Tibial nerve (tissue), 4 donors: ENCODE data around the gene SMTNL1. TPM values are rescaled to one million over a fixed set of nuclear protein-coding genes. Genes with fewer than 3 reads are reported as not detected.

Source experiments
- DNase-seq, 2 donors: peaks; one replicate each; pipeline ENCODE4 v3.0.0-alpha.2; 2019; ENCODE audit warnings: low spot score in 2 of 2
- H3K27ac ChIP-seq, 4 donors: fragments of 200-600 bp; sonication (generic) in 3 of 4; one replicate each; pipeline ENCODE4 v1.5.1; 2017 to 2019; ENCODE audit warnings: mild to moderate bottlenecking in 1 of 4
- H3K27me3 ChIP-seq, 2 donors: fragments of 200-600 bp; sonication (generic) in 1 of 2; one replicate each; pipeline versions ENCODE4 v1.5.1 to v1.6.0; 2017 to 2019
- H3K36me3 ChIP-seq, 3 donors: fragments of 200-600 bp; sonication (generic); one replicate each; pipeline ENCODE4 v1.5.1; 2018 to 2019
- H3K4me1 ChIP-seq, 4 donors: fragments of 200-600 bp; sonication (generic) in 3 of 4; one replicate each; pipeline ENCODE4 v1.5.1; 2017 to 2019
- H3K4me3 ChIP-seq, 4 donors: fragments of 200-600 bp; sonication (generic) in 3 of 4; one replicate each; pipeline ENCODE4 v1.5.1; 2017 to 2019; ENCODE audit warnings: mild to moderate bottlenecking in 1 of 4, moderate library complexity in 1 of 4
- H3K9me3 ChIP-seq, 4 donors: fragments of 200-600 bp; sonication (generic) in 3 of 4; one replicate each; pipeline ENCODE4 v1.5.1; 2017 to 2019
- EP300 ChIP-seq, 2 donors: sonication (generic); formaldehyde crosslinking; IDR thresholded peaks; one replicate each; pipeline ENCODE4 v1.6.1; 2017; ENCODE audit warnings: antibody characterized with exemption in 2 of 2, mild to moderate bottlenecking in 1 of 2
- POLR2A ChIP-seq, 2 donors: fragments of 450-650 bp; IDR thresholded peaks; one replicate each; pipeline ENCODE4 v1.6.1; 2017; ENCODE audit warnings: antibody characterized with exemption in 2 of 2, mild to moderate bottlenecking in 2 of 2, moderate library complexity in 2 of 2
- WGBS, 2 donors: methylation state at CpG; one replicate each; pipeline ENCODE4 v1.1.5; 2018; 5-methylcytosine and 5-hydroxymethylcytosine counted together
- total RNA-seq, 4 donors: library from RNA; depleted of rRNA; stranded (reverse); fragments of >200 nt; gene quantifications; one replicate each; pipeline ENCODE4 v1.1.0, GENCODE V29; 2016
- TF ChIP-seq, protein P1 (sequence below), 5 experiments: fragments of 200-600 bp in 3 of 5; fragments of 450-650 bp in 2 of 5; sonication (generic) in 3 of 5; IDR thresholded peaks; one replicate each; pipeline ENCODE4 v1.5.1; 2016 to 2019; ENCODE audit warnings: antibody characterized with exemption in 5 of 5, mild to moderate bottlenecking in 3 of 5, moderate library complexity in 2 of 5

Gene SMTNL1
- total RNA-seq, 4 donors from 2014 or later = not detected

DNA sequence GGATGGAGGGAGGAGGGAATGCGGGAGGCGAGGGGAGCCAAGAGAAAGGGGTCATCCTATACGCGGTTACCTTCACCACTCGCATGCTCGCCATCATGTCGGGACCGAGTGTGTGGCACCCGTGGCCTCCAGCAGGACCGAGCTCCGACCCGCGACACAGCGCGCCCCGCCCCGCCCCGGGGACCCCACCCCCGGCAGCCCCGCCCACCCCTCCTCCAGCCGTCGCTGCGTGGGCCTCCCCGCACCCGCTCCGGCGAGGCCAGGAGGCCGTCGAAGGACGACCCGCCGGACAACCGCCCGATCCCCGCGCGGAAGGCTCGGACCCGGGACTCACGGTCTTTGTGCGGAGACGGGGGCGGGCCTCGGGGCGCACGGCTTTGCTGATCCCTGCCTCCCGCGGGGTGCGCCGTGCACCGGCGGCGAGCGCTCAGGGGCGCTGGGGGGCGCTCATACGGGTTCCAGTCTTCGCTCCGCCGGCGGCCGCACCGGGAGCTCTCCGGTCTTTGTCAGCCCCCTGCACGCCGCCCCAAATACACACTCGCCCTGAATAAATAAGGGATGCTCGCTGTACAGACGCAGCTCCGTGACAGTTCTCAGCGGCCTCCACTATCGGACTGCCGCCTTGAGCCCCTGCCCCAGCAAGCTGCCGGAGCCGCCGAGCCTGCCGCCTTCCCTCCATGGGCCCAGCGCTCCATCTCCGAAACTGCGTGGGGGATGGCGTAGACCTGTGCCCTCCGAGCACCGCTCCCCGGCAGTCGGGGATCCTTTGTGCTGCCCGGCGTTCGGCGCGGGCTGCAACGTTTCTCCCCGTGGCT, 30.3 kb downstream of the SMTNL1 start, which contains the start of gene UBE2L6:
Gene UBE2L6, minus strand, starts transcription at position 158 of the 815 bp plus-strand sequence. Its CDS starts 61 bp downstream, at position 97.
- DNase-seq = peak; percentile 40 to 75
- TF ChIP-seq EP300 (IDR thresholded peaks at IDR 0.05) (peak in 1 of 2 donors; percentile 75), POLR2A (IDR thresholded peaks at IDR 0.05) (no peak)
- TF ChIP-seq, protein P1, sequence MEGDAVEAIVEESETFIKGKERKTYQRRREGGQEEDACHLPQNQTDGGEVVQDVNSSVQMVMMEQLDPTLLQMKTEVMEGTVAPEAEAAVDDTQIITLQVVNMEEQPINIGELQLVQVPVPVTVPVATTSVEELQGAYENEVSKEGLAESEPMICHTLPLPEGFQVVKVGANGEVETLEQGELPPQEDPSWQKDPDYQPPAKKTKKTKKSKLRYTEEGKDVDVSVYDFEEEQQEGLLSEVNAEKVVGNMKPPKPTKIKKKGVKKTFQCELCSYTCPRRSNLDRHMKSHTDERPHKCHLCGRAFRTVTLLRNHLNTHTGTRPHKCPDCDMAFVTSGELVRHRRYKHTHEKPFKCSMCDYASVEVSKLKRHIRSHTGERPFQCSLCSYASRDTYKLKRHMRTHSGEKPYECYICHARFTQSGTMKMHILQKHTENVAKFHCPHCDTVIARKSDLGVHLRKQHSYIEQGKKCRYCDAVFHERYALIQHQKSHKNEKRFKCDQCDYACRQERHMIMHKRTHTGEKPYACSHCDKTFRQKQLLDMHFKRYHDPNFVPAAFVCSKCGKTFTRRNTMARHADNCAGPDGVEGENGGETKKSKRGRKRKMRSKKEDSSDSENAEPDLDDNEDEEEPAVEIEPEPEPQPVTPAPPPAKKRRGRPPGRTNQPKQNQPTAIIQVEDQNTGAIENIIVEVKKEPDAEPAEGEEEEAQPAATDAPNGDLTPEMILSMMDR (IDR thresholded peaks at IDR 0.05) = peak in 3 of 5 experiments; percentile 88 to 96 (median 89)
- no peaks in the 10 kb centered on the region for H3K27me3 ChIP-seq
- 0 to 1% methylated on average over 24 to 34 of the region's 92 CpGs for WGBS, 2 donors
- H3K9me3 ChIP-seq = no peaks in the 10 kb centered on the region
- H3K36me3 ChIP-seq = peaks cover 0 to 8% (median 0%) of the 10 kb centered on the region in 3 donors
- peak within 1 kb of the TSS; percentile 80 to 95 (median 85) for H3K4me3 ChIP-seq
- peaks cover 0 to 48% (median 13%) of the 10 kb centered on the region in 4 donors for H3K4me1 ChIP-seq
- peak within 1 kb of the TSS; percentile 74 to 93 (median 88) for H3K27ac ChIP-seq

DNA sequence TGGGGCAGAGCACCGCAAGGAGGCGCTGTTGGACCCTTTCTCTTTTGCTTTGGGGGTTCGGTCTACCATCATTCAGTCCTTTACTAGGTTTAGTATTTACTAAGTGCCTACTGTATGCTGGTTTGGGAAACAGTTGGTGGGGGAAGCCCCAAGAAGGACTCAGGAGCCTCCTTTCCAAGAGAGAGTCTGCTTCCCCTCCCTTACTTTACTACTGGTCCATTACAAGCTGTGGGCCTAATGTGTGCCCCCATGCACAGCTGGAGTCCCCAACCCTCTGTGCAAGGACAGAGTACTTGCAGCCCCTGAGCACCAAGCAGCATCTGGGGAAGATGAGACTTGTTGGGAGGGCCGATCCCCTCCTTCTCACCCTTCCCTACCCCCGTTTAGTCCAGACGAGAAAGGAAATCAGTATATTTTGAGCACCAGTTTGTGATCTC, 31.0 kb downstream of the SMTNL1 start:
- Histone ChIP-seq H3K27me3 (no peaks in the 10 kb centered on the region), H3K36me3 (peaks cover 0 to 8% (median 0%) of the 10 kb centered on the region in 3 donors), H3K4me1 (peaks cover 0 to 48% (median 13%) of the 10 kb centered on the region in 4 donors), H3K9me3 (no peaks in the 10 kb centered on the region), H3K4me3 (peak overlapping the region; percentile 80 to 95 (median 85)), H3K27ac (peak overlapping the region; percentile 74 to 93 (median 88))
- peak in 1 of 2 donors; percentile 90 for DNase-seq
- TF ChIP-seq, protein P1 (IDR thresholded peaks at IDR 0.05) = peak in 2 of 5 experiments; percentile 92 to 95
- TF ChIP-seq EP300 (IDR thresholded peaks at IDR 0.05) = no peak
- WGBS, 2 donors = 30% methylated on average over 6 of the region's 6 CpGs

GRCh38 chr11:57571606-57572005, 34.2 kb downstream of the SMTNL1 start:
- Histone ChIP-seq H3K27me3 (no peaks in the 10 kb centered on the region), H3K4me3 (no peak overlapping the region), H3K27ac (no peak overlapping the region), H3K36me3 (no peaks in the 10 kb centered on the region), H3K4me1 (peaks cover 0 to 23% (median 3%) of the 10 kb centered on the region in 4 donors), H3K9me3 (no peaks in the 10 kb centered on the region)
- TF ChIP-seq EP300 (IDR thresholded peaks at IDR 0.05) (no peak), POLR2A (IDR thresholded peaks at IDR 0.05) (no peak)
- TF ChIP-seq, protein P1 (IDR thresholded peaks at IDR 0.05) = no peak
- no peak for DNase-seq
- 50 to 58% methylated on average over 2 of the region's 2 CpGs for WGBS, 2 donors

DNA sequence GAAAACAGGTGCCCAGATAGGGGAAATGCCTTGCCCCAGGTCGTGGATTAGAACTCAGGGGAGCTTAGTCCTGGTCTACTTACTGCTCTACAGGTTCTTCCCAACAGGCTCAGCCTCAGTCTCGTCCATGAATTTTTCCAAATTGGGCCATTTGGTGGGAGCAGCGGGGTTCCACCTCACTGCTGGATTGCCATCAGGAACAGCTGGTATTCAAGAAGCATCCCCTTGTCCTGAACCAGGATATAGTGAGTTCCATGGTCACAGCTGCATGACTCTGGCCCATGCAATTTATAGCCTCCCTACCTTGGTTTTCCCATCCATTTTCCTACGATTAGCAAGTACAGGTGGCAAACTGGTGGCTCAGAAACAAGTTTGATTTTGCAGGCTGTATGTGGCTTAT, 36.7 kb downstream of the SMTNL1 start:
- no peaks in the 10 kb centered on the region for H3K9me3 ChIP-seq
- 46 to 79% methylated on average over 3 to 4 of the region's 4 CpGs for WGBS, 2 donors
- no peak overlapping the region for H3K27ac ChIP-seq
- no peak overlapping the region for H3K4me3 ChIP-seq
- DNase-seq = no peak
- no peaks in the 10 kb centered on the region for H3K36me3 ChIP-seq
- TF ChIP-seq, protein P1 (IDR thresholded peaks at IDR 0.05) = no peak
- no peak for TF ChIP-seq POLR2A (IDR thresholded peaks at IDR 0.05)
- TF ChIP-seq EP300 (IDR thresholded peaks at IDR 0.05) = no peak
- H3K4me1 ChIP-seq = peaks cover 0 to 10% (median 0%) of the 10 kb centered on the region in 4 donors
- H3K27me3 ChIP-seq = no peaks in the 10 kb centered on the region

DNA sequence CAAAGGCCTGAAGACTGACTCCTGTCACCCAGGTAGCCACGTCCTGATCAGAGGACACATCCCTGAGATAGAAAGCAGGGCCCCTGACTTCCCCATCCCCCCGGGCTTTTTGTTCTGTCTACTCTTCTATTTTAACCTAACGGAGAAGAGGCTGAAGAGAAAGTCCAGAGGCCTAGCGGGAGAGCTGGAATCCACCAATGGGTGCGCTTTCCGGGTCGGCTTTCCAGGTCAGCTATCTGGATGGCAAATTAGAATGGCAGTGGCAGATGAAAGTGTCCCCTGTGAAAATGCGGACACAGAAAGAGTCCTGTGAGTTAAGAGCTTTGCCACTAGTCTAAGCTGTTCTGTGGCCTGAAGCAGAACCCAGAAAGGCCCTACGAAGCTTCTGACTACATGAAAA, 46.9 kb downstream of the SMTNL1 start:
- no peaks in the 10 kb centered on the region for H3K36me3 ChIP-seq
- TF ChIP-seq, protein P1 (IDR thresholded peaks at IDR 0.05) = no peak
- no peak for TF ChIP-seq POLR2A (IDR thresholded peaks at IDR 0.05)
- no peak for TF ChIP-seq EP300 (IDR thresholded peaks at IDR 0.05)
- no peak overlapping the region for H3K4me3 ChIP-seq
- no peaks in the 10 kb centered on the region for H3K9me3 ChIP-seq
- no peaks in the 10 kb centered on the region for H3K4me1 ChIP-seq
- no peak for DNase-seq
- H3K27me3 ChIP-seq = no peaks in the 10 kb centered on the region
- WGBS, 2 donors = 75 to 81% methylated on average over 9 of the region's 9 CpGs
- H3K27ac ChIP-seq = no peak overlapping the region
